Coronary artery (tissue), 2 donors: ENCODE measurements around the gene RGL2.

Experiments
- DNase-seq: peaks from one replicate; pipeline ENCODE4 v3.0.0-alpha.2; 2017; ENCODE audit warnings: low spot score
- H3K27ac ChIP-seq, 2 donors: fragments of 200-600 bp; sonication (generic); one replicate each; pipeline ENCODE4 v1.5.1; 2016 to 2019
- H3K4me3 ChIP-seq: fragments of 200-600 bp; sonication (generic); 2 replicates; pipeline ENCODE4 v1.5.1; 2016; ENCODE audit warnings: mild to moderate bottlenecking, moderate library complexity
- CTCF ChIP-seq: fragments of 200-600 bp; sonication (generic); IDR thresholded peaks from one replicate; pipeline ENCODE4 v1.5.1; 2019; ENCODE audit warnings: antibody characterized with exemption

RGL2 gene

DNA sequence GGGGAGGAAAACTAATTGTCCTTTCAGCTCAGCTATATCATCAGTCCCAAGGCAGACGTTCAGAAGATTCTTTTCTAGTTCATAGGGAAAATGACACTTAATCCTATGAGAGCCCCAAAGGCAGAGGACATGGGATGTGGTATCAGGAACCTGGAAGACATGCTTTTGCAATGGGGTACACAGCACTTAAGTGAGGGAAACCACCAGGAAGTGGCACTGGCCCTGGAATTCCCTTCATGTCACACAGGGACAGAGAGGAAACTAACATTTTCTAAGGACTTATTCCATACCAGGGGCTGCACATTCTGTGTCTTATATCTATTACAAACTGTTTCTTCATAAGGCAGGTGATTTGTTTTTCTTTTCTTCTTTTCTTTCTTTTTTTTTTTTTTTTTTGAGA is 55.3 kb downstream of the RGL2 start:
- DNase-seq = no peak
- TF ChIP-seq CTCF = no peak
- no peak overlapping the region for H3K27ac ChIP-seq
- no peak overlapping the region for H3K4me3 ChIP-seq

DNA sequence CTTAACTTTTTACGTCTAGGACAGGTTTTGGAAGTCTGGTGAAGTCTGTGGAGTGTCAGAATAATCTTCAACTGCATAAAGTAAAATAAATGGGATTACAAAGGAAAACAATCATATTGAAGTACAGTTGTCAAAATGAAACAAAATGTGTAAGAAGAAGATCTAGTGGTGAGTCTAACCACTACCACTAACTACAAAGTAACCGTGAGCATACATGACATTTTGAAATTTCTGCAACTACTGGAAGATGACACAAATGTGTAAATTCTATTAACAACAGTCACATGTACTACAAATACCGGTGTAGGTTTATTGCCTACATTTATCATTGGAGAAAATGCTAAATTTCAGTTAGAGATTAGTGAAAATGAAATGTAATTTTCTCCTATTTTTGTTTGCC is 56.8 kb downstream of the RGL2 start:
- Histone ChIP-seq H3K27ac (no peak overlapping the region), H3K4me3 (no peak overlapping the region)
- DNase-seq = no peak
- TF ChIP-seq CTCF = no peak
